H54 (cell line): ENCODE results near the gene NCOA5.
"Not testable (repeated sequence)": the region's sequence is repeated elsewhere in the genome, so short reads cannot be mapped to it uniquely, and the experiment has no call there.

ENCODE experiments used
- DNase-seq: peaks from one replicate; pipeline ENCODE4 v3.0.0; 2011; ENCODE audit warnings: low spot score, mixed read lengths; ENCODE audit not compliant: insufficient read length
- FAIRE-seq: peaks from 3 replicates; lab custom pipeline; 2011; peaks lifted over from hg19 to GRCh38; lab: Jason Lieb, UNC
- POLR2A ChIP-seq: IDR thresholded peaks from 2 replicates; pipeline ENCODE4 v1.6.1; 2011; ENCODE audit warnings: low read depth, mild to moderate bottlenecking, low read length

NCOA5 gene

GRCh38 chr20:46113113-46113470 lies 23.3 kb upstream of the NCOA5 start:
- TF ChIP-seq POLR2A: no peak
- no peak for FAIRE-seq
- DNase-seq: no peak

DNA sequence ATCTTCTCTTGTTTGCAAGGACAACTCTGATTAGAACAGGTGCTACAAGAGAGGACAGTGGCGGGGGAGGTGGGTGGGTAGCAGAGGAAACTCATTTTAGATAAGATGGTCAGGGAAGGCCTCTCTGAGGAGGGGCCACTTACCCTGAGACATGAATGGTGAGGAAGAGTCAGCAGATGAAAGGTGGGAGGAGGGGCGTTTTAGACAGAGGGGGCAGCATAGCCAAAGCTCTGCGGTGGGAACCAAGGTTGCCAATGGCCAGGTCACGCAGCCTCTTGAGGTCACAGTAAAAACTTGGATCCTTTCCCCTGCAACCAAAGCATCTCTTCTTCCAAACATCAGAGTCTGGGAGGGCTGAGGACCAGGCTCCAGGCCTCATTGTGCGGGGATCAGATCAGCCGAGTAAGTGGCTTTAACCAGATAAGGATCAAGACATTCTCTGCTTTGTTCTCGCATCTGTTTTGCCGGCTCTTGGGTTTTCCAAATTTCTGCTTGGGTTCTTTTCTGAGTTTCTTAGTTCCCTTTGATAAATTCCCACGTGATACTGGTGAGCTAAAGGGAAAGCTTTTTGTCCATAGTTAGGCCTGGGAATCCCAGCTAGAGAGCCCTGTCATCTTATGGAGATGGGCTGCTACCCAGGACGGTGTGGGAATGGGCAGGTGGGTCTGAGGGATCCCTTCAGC lies 22.8 kb upstream of the NCOA5 start:
- TF ChIP-seq POLR2A: no peak
- FAIRE-seq (no peak), DNase-seq (no peak)

GRCh38 chr20:46111836-46112212 lies 22.1 kb upstream of the NCOA5 start:
- no peak for TF ChIP-seq POLR2A
- no peak for FAIRE-seq
- no peak for DNase-seq

- no peak for TF ChIP-seq POLR2A
Observed at GRCh38 chr20:46111028-46111835, 21.5 kb upstream of the NCOA5 start.

GRCh38 chr20:46108976-46109375 lies 19.2 kb upstream of the NCOA5 start:
- TF ChIP-seq POLR2A: no peak
- FAIRE-seq (no peak), DNase-seq (no peak)

More at GRCh38 chr20:46111028-46111835, 21.5 kb upstream of the NCOA5 start:
- DNase-seq: no peak
- FAIRE-seq: no peak

DNA sequence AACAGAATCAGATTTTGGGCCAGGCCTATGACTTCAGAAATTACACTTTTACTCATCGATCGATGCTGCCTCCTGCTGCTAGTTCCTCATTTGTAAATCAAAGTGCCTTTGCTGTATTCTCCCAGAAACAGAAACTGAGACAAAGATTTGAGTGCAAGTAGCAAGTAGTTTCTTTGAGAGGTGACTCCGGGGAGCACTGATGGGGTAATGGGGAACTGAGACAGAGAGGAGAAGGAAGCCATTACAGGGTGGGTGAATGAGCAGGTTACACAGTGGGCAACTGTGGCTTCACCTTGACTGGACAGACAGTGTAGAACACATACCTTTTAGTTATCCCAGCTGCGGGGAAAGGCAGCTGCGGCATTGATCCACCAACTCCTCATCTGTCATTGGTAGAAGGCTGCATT lies 18.7 kb upstream of the NCOA5 start:
- no peak for TF ChIP-seq POLR2A
- no peak for FAIRE-seq

GRCh38 chr20:46107061-46107460 lies 17.3 kb upstream of the NCOA5 start:
- FAIRE-seq (no peak), DNase-seq (no peak)
- TF ChIP-seq POLR2A: no peak

More for the DNA sequence above, 18.7 kb upstream of the NCOA5 start:
- no peak for DNase-seq

- TF ChIP-seq POLR2A: no peak
- FAIRE-seq: no peak
- no peak for DNase-seq
Observed at GRCh38 chr20:46104262-46104661, 14.5 kb upstream of the NCOA5 start.

GRCh38 chr20:46102940-46103339 lies 13.2 kb upstream of the NCOA5 start:
- no peak for TF ChIP-seq POLR2A
- DNase-seq (no peak), FAIRE-seq (no peak)

GRCh38 chr20:46101957-46102356 lies 12.2 kb upstream of the NCOA5 start:
- DNase-seq: no peak
- no peak for TF ChIP-seq POLR2A

DNA sequence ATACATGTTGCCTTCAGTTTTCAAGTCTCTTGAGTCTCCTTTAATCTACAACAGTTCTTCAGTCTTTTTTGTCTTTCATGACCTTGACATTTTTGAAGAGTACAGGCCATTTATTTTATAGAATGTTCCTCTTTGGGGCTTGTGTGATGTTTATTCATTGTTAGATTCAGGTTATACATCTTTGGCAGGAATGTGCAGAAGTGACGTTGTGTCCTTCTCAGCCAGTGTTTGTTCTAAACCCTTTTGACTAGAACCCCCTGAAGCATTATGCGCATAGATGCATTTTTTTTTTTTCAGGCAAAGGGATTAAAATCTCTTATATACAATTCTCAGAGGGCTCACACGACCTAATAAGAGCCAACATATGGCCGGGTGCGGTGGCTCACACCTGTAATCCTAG lies 11.2 kb upstream of the NCOA5 start:
- DNase-seq (no peak), FAIRE-seq (no peak)
- TF ChIP-seq POLR2A: no peak

More at GRCh38 chr20:46101957-46102356, 12.2 kb upstream of the NCOA5 start:
- FAIRE-seq: no peak

DNA sequence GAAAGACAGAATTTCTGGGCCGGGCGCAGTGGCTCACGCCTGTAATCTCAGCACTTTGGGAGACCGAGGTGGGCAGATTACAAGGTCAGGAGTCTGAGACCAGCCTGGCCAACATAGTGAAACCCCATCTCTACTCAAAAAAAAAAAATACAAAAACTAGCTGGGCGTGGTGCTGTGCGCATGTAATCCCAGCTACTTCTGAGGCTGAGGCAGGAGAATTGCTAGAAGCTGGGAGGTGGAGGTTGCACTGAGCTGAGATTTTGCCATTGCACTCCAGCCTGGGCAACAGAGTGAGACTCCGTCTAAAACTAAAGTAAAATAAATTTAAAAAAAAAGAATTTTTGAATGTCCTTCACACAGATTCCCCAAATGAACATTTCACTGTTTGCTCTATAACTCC lies 10.7 kb upstream of the NCOA5 start:
- not testable (repeated sequence) for DNase-seq, FAIRE-seq

DNA sequence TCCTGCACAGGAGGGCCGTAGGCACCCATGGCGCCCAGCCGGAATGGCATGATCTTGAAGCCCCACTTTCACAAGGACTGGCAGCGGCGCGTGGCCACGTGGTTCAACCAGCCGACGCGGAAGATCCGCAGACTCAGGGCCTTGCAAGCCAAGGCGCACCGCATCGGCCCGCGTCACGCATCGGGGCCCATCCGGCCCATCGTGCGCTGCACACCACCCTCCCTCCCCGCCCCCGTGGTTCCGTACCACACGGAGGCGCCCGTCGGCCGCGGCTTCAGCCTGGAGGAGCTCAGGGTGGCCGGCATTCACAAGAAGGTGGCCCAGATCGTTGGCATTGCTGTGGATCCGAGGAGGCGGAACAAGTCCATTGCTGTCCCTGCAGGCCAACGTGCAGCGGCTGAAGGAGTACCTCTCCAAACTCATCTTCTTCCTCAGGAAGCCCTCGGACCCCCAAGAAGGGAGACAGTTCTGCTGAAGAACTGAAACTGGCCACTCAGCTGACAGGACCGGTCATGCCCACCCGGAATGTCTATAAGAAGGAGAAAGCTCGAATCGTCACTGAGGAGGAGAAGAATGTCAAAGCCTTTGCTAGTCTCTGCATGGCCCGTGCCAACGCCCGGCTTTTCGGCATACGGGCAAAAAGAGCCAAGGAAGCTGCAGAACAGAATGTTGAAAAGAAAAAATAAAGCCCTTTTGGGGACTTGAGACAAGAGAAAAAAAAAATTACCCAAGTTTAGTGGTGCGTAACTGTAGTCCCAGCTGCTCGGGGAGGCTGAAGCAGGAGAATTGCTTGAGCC lies 9.9 kb upstream of the NCOA5 start:
- FAIRE-seq: no peak
- DNase-seq: no peak
- no peak for TF ChIP-seq POLR2A

- FAIRE-seq (no peak), DNase-seq (no peak)
- TF ChIP-seq POLR2A: no peak
Observed at GRCh38 chr20:46093531-46093930, 3.8 kb upstream of the NCOA5 start.

GRCh38 chr20:46091622-46092535 lies 2.1 kb upstream of the NCOA5 start:
- not testable (repeated sequence) for FAIRE-seq, DNase-seq
